Hepatocyte (in vitro differentiated cells): ENCODE results near the gene CEP70. TPM values are rescaled to one million over a fixed set of nuclear protein-coding genes. Genes with fewer than 3 reads are reported as not detected.

Experiments used
- polyA plus RNA-seq: library from polyadenylated mRNA; unstranded; fragments of >200 nt; fragmentation: Nextera tagmentation; extraction: Ambion mirVana; gene quantifications from 2 replicates; pipeline ENCODE4 v1.2.1, GENCODE V29; 2016
- total RNA-seq: library from RNA; depleted of rRNA; stranded (reverse); fragments of >200 nt; gene quantifications from 2 replicates; pipeline ENCODE4 v1.2.3, GENCODE V29; 2014

CEP70 gene
- total and polyA plus RNA-seq, 2 experiments from 2014 or later = 12.2 to 25.4 TPM

Other genes with a start within 250 kb of the CEP70 start
- 13.2 and 17.9 TPM in 2 replicates for gene MRAS, start 245.7 kb downstream of the CEP70 start, total RNA-seq
- 13.3 and 16.5 TPM in 2 replicates for gene MRAS, start 245.7 kb downstream of the CEP70 start, polyA plus RNA-seq
- gene ESYT3, start 159.6 kb downstream of the CEP70 start, total RNA-seq = 0.60 and 1.1 TPM in 2 replicates
- 0.47 TPM in 1 of 2 replicates, not detected in the other for gene ESYT3, start 159.6 kb downstream of the CEP70 start, polyA plus RNA-seq
- 19.6 and 25.4 TPM in 2 replicates for gene FAIM, start 14.5 kb upstream of the CEP70 start, total RNA-seq
- 17.4 and 17.7 TPM in 2 replicates for gene FAIM, start 14.5 kb upstream of the CEP70 start, polyA plus RNA-seq
- 21.3 and 23.0 TPM in 2 replicates for gene PIK3CB, start 240.7 kb upstream of the CEP70 start, total RNA-seq
- gene PIK3CB, start 240.7 kb upstream of the CEP70 start, polyA plus RNA-seq = 14.3 and 16.0 TPM in 2 replicates